Measurements from ENCODE around the gene MET.

DNA sequence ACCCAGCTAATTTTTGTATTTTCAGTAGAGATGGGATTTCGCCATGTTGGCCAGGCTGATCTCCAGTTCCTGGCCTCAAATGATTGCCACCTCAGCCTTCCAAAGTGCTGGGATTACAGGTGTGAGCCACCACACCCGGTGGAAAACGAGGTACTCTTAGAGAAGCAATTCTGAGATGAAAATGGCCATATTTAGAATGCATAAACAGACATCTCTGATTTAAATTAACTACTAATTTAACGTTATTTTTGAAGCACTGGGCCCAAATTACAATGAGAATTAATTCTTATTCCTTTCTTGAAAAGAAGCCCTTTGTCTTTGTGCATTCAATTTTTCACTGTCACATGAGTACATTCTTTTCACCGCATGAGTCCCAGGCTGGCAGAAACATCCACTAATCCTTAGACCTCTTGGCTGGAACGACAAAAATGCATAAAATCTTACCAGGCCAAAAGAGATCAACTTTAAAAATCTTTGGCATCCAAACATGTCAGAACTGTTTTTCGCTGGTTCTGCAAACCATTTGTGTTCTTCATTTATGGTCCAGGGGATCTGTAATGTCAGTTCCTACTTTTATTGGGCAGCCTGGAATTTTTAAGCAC lies 130.2 kb downstream of the MET start:
- no peak for TF ChIP-seq RAD21 (conservative IDR thresholded peaks at IDR 0.05)
- TF ChIP-seq SMC3 (conservative IDR thresholded peaks at IDR 0.05; ENCODE audit: poor library complexity), result no peak
- TF ChIP-seq, protein P1, sequence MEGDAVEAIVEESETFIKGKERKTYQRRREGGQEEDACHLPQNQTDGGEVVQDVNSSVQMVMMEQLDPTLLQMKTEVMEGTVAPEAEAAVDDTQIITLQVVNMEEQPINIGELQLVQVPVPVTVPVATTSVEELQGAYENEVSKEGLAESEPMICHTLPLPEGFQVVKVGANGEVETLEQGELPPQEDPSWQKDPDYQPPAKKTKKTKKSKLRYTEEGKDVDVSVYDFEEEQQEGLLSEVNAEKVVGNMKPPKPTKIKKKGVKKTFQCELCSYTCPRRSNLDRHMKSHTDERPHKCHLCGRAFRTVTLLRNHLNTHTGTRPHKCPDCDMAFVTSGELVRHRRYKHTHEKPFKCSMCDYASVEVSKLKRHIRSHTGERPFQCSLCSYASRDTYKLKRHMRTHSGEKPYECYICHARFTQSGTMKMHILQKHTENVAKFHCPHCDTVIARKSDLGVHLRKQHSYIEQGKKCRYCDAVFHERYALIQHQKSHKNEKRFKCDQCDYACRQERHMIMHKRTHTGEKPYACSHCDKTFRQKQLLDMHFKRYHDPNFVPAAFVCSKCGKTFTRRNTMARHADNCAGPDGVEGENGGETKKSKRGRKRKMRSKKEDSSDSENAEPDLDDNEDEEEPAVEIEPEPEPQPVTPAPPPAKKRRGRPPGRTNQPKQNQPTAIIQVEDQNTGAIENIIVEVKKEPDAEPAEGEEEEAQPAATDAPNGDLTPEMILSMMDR (IDR thresholded peaks at IDR 0.05; ENCODE audit: poor library complexity, severe bottlenecking), result no peak
- no peak for TF ChIP-seq EZH2 (IDR thresholded peaks at IDR 0.05; ENCODE audit: borderline replicate concordance, insufficient read depth, low read length, poor library complexity, severe bottlenecking)
- no peak for TF ChIP-seq EP300 (conservative IDR thresholded peaks at IDR 0.05; ENCODE audit: poor library complexity, severe bottlenecking)
